ENCODE measurements around the gene B4GALT2.

- TF ChIP-seq EZH2 (IDR thresholded peaks at IDR 0.05) (no peak), CTCF (IDR thresholded peaks at IDR 0.05) (peak; percentile 80)
Measured at GRCh38 chr1:43946236-43947060, 32.6 kb upstream of the B4GALT2 start, which contains the start of gene IPO13.
